Calu3 (cell line): ENCODE results near the gene SPNS2. TPM values are rescaled to one million over a fixed set of nuclear protein-coding genes. Genes with fewer than 3 reads are reported as not detected.

Experiments
- BruUV-seq: library from RNA; stranded (reverse); fragments of 400-500 nt; replicated peaks from 2 replicates; lab custom pipeline; 2021; lab: Mats Ljungman, UMichigan
- CTCF ChIA-PET: fragments of 300-600 bp; sonication (Branson Sonifier 250); formaldehyde crosslinking; loops from one replicate; lab custom pipeline; 2022; ENCODE audit warnings: antibody characterized with exemption; lab: Charles Lee
- DNase-seq: peaks from one replicate; pipeline ENCODE4 v3.0.0; 2022
- H3K27ac Mint-ChIP-seq: one replicate; pipeline ENCODE4 v1.8.0; 2022; ENCODE audit warnings: mixed read lengths; ENCODE audit not compliant: unreplicated experiment
- H3K27me3 Mint-ChIP-seq: one replicate; pipeline ENCODE4 v1.8.0; 2022; ENCODE audit warnings: mixed read lengths; ENCODE audit not compliant: unreplicated experiment
- H3K36me3 Mint-ChIP-seq: one replicate; pipeline ENCODE4 v1.8.0; 2022; ENCODE audit warnings: mild to moderate bottlenecking, moderate library complexity, mixed read lengths; ENCODE audit not compliant: insufficient read depth, unreplicated experiment
- H3K4me1 Mint-ChIP-seq: one replicate; pipeline ENCODE4 v1.8.0; 2022; ENCODE audit warnings: mild to moderate bottlenecking, low read depth, mixed read lengths; ENCODE audit not compliant: unreplicated experiment
- H3K4me3 Mint-ChIP-seq: one replicate; pipeline ENCODE4 v1.8.0; 2022; ENCODE audit warnings: mild to moderate bottlenecking, low read depth, moderate library complexity, mixed read lengths; ENCODE audit not compliant: unreplicated experiment
- H3K9me3 Mint-ChIP-seq: one replicate; pipeline ENCODE4 v1.8.0; 2022; ENCODE audit warnings: low read depth, mixed read lengths; ENCODE audit not compliant: unreplicated experiment
- CTCF ChIP-seq: fragments of 200-600 bp; IDR thresholded peaks from one replicate; pipeline ENCODE4 v1.8.0; 2022; ENCODE audit warnings: antibody characterized with exemption; ENCODE audit not compliant: unreplicated experiment
- intact Hi-C: fragments of 100-400 bp; cut with micrococcal nuclease; formaldehyde crosslinking; loops from one replicate; pipeline ENCODE4 v1.10.0; 2022; ENCODE audit not compliant: unreplicated experiment
- total RNA-seq: library from RNA; stranded (reverse); gene quantifications from 2 replicates; pipeline ENCODE4 v1.2.3, GENCODE V29; 2022

Gene SPNS2
- total RNA-seq, 1 experiment from 2014 or later, result 63.4 TPM

GRCh38 chr17:4558347-4558971 is 59.8 kb downstream of the SPNS2 start:
- intact Hi-C loops, result no loop called here
- no peaks in the 10 kb centered on the region for H3K27me3 Mint-ChIP-seq
- no TSS peak for BruUV-seq
- TF ChIP-seq CTCF, result no peak
- CTCF ChIA-PET, result no interaction called here
- H3K4me3 Mint-ChIP-seq, result no peak overlapping the region
- no peak for DNase-seq
- peaks cover 23% of the 10 kb centered on the region for H3K4me1 Mint-ChIP-seq
- no peak overlapping the region for H3K27ac Mint-ChIP-seq
- H3K9me3 Mint-ChIP-seq, result no peaks in the 10 kb centered on the region
- peaks cover 22% of the 10 kb centered on the region for H3K36me3 Mint-ChIP-seq

DNA sequence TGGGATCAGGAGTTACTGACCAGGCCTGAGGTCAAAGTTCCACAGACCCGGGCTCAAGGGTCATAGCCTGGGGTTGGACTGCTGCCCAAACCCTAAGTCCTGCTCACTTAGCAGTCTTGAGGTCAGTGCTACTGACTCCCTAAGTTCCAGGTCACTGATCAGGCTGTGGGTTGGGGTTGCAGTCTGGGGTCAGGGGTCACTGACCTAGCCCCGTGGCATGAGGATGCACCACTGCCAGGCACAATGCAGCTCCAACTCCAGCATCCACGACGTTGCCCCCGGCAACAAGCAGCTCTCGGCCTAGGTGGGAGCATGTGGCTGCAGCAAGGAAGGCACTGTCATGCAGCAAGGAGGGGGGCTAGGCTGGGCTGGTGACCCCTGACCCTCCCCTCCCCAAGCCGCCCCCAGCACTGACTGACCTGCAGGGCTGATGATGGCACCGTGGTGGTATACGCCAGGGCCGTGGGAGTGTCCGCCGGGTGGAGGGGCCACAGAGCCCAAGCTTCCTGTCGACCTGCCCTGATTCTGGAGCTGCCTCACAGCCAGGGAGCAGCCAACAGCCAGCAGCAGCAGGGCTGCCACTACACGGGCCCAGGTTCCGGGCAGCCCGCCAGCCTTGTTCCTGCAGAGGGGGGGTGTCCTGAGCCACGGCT is 60.6 kb downstream of the SPNS2 start:
- intact Hi-C loops, result no loop called here
- peaks cover 23% of the 10 kb centered on the region for H3K4me1 Mint-ChIP-seq
- peaks cover 14% of the 10 kb centered on the region for H3K36me3 Mint-ChIP-seq
- no TSS peak for BruUV-seq
- no peaks in the 10 kb centered on the region for H3K27me3 Mint-ChIP-seq
- DNase-seq, result no peak
- H3K4me3 Mint-ChIP-seq, result peak overlapping the region; percentile 24
- no peak for TF ChIP-seq CTCF
- no peak overlapping the region for H3K27ac Mint-ChIP-seq
- CTCF ChIA-PET, result no interaction called here
- no peaks in the 10 kb centered on the region for H3K9me3 Mint-ChIP-seq

- CTCF ChIA-PET, result no interaction called here
- Mint-ChIP-seq H3K27ac (no peak overlapping the region), H3K9me3 (no peaks in the 10 kb centered on the region), H3K4me1 (peaks cover 23% of the 10 kb centered on the region), H3K4me3 (peak overlapping the region; percentile 24), H3K27me3 (no peaks in the 10 kb centered on the region), H3K36me3 (peaks cover 7% of the 10 kb centered on the region)
- intact Hi-C loops, result no loop called here
- no peak for TF ChIP-seq CTCF
- no TSS peak for BruUV-seq
- DNase-seq, result no peak
These were observed 61.3 kb downstream of the SPNS2 start for GRCh38 chr17:4559966-4560365.

- intact Hi-C loops, result no loop called here
- DNase-seq, result no peak
- TF ChIP-seq CTCF, result no peak
- peaks cover 2% of the 10 kb centered on the region for H3K36me3 Mint-ChIP-seq
- BruUV-seq, result no TSS peak
- H3K4me1 Mint-ChIP-seq, result peaks cover 23% of the 10 kb centered on the region
- no peaks in the 10 kb centered on the region for H3K9me3 Mint-ChIP-seq
- H3K4me3 Mint-ChIP-seq, result peak within 1 kb of the TSS; percentile 24
- CTCF ChIA-PET, result no interaction called here
- H3K27me3 Mint-ChIP-seq, result no peaks in the 10 kb centered on the region
- no peak within 1 kb of the TSS for H3K27ac Mint-ChIP-seq
These were observed 61.7 kb downstream of the SPNS2 start, which contains the start of gene GGT6 for GRCh38 chr17:4560421-4560820. Gene GGT6, minus strand, starts transcription at chr17:4560577. Its CDS starts 56 bp downstream, at chr17:4560521.
